PFSK-1 (cell line): ENCODE data around the gene MRPL55.

ENCODE experiments used
- FOXP2 ChIP-seq: optimal IDR thresholded peaks from 2 replicates; pipeline ENCODE3; 2011; ENCODE audit warnings: borderline replicate concordance, control low read depth, inconsistent platforms; ENCODE audit not compliant: insufficient read depth; ENCODE audit errors: extremely low read length, extremely low read depth
- POLR2AphosphoS5 ChIP-seq: IDR thresholded peaks from 2 replicates; pipeline ENCODE4 v1.6.1; 2012; ENCODE audit warnings: low read depth, mild to moderate bottlenecking, control low read depth, low read length, moderate library complexity
- REST ChIP-seq, 2 experiments: IDR thresholded peaks; 2 replicates each; pipeline versions ENCODE4 v1.6.1 to v1.8.0; 2011 to 2012; ENCODE audit warnings: low read depth in 2 of 2, low read length in 2 of 2, control low read depth in 1 of 2, inconsistent platforms in 1 of 2, mild to moderate bottlenecking in 1 of 2, moderate library complexity in 1 of 2; ENCODE audit not compliant: insufficient read depth in 1 of 2
- SIN3A ChIP-seq: IDR thresholded peaks from 2 replicates; pipeline ENCODE4 v1.6.1; 2012; ENCODE audit warnings: mild to moderate bottlenecking, low read length, moderate library complexity, borderline replicate concordance; ENCODE audit not compliant: insufficient read depth
- TAF1 ChIP-seq: IDR thresholded peaks from 2 replicates; pipeline ENCODE4 v1.6.1; 2012; ENCODE audit warnings: low read length, control low read depth, borderline replicate concordance; ENCODE audit not compliant: insufficient read depth

The MRPL55 gene

GRCh38 chr1:228105996-228106799, 2.9 kb downstream of the MRPL55 start:
- TF ChIP-seq SIN3A, result no peak
- no peak for TF ChIP-seq TAF1
- TF ChIP-seq FOXP2, result no peak
- no peak for TF ChIP-seq POLR2AphosphoS5
- no peak for TF ChIP-seq REST (IDR thresholded peaks at IDR 0.05; ENCODE audit: insufficient read depth in 1 of 2, low read depth in 2 of 2, low read length in 2 of 2)

- TF ChIP-seq POLR2AphosphoS5 (0 out of 2 replicates have a peak, but pooled peaks have one; percentile 31), SIN3A (no peak), TAF1 (no peak)
Measured at GRCh38 chr1:228105270-228105995, 3.7 kb downstream of the MRPL55 start.

GRCh38 chr1:228104526-228105269, 4.4 kb downstream of the MRPL55 start:
- TF ChIP-seq REST (IDR thresholded peaks at IDR 0.05; ENCODE audit: insufficient read depth in 1 of 2, low read depth in 2 of 2, low read length in 2 of 2), result no peak
- TF ChIP-seq TAF1, result no peak

GRCh38 chr1:228102791-228103620, 6.1 kb downstream of the MRPL55 start, which contains the start of gene C1orf35:
Gene C1orf35, minus strand, starts transcription at chr1:228103325. Its CDS starts 98 bp downstream, at chr1:228103227.
- no peak for TF ChIP-seq FOXP2
- TF ChIP-seq REST (IDR thresholded peaks at IDR 0.05; ENCODE audit: insufficient read depth in 1 of 2, low read depth in 2 of 2, low read length in 2 of 2), result no peak
- peak; percentile 7; the same call in 1 of the 2 replicates for TF ChIP-seq SIN3A
- peak; percentile 53; the same call in 1 of the 2 replicates for TF ChIP-seq POLR2AphosphoS5
- 0 out of 2 replicates have a peak, but pooled peaks have one; percentile 39 for TF ChIP-seq TAF1
